Prostate gland (tissue), 2 donors: ENCODE measurements around the gene ATP1A2.

Experiments
- POLR2A ChIP-seq: fragments of 450-650 bp; IDR thresholded peaks from one replicate; pipeline ENCODE4 v1.6.1; 2016; ENCODE audit warnings: antibody characterized with exemption, mild to moderate bottlenecking
- TF ChIP-seq, protein P1 (sequence below), 4 experiments: fragments of 200-600 bp in 2 of 4; fragments of 450-650 bp in 2 of 4; sonication (generic) in 2 of 4; IDR thresholded peaks; 1 replicate in 3 of 4; 2 replicates in 1 of 4; pipeline ENCODE4 v1.5.1; 2016 to 2019; ENCODE audit warnings: antibody characterized with exemption in 4 of 4, mild to moderate bottlenecking in 2 of 4, moderate library complexity in 2 of 4

DNA sequence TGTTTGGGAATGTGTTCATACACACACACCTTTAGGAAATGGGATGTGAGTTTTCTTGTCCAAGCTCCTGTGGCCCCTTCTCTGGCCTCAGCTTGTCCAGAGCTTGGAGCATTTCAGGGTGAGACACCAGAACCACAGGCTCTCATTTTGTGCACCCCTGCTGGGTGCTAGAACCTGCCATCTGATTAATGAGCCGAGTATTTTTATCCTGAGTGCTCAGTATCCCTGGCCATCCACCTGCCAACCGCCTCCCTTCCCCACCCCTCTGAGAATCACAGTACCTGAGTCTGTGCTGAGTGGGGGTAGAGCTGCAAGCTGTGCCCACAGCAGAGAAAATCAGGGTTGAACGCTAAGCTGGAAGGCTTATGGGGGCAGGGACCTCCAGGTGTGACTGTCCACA, 76.2 kb downstream of the ATP1A2 start:
- TF ChIP-seq, protein P1, sequence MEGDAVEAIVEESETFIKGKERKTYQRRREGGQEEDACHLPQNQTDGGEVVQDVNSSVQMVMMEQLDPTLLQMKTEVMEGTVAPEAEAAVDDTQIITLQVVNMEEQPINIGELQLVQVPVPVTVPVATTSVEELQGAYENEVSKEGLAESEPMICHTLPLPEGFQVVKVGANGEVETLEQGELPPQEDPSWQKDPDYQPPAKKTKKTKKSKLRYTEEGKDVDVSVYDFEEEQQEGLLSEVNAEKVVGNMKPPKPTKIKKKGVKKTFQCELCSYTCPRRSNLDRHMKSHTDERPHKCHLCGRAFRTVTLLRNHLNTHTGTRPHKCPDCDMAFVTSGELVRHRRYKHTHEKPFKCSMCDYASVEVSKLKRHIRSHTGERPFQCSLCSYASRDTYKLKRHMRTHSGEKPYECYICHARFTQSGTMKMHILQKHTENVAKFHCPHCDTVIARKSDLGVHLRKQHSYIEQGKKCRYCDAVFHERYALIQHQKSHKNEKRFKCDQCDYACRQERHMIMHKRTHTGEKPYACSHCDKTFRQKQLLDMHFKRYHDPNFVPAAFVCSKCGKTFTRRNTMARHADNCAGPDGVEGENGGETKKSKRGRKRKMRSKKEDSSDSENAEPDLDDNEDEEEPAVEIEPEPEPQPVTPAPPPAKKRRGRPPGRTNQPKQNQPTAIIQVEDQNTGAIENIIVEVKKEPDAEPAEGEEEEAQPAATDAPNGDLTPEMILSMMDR (IDR thresholded peaks at IDR 0.05): no peak
- no peak for TF ChIP-seq POLR2A
